ENCODE results near the gene NME4.

DNA sequence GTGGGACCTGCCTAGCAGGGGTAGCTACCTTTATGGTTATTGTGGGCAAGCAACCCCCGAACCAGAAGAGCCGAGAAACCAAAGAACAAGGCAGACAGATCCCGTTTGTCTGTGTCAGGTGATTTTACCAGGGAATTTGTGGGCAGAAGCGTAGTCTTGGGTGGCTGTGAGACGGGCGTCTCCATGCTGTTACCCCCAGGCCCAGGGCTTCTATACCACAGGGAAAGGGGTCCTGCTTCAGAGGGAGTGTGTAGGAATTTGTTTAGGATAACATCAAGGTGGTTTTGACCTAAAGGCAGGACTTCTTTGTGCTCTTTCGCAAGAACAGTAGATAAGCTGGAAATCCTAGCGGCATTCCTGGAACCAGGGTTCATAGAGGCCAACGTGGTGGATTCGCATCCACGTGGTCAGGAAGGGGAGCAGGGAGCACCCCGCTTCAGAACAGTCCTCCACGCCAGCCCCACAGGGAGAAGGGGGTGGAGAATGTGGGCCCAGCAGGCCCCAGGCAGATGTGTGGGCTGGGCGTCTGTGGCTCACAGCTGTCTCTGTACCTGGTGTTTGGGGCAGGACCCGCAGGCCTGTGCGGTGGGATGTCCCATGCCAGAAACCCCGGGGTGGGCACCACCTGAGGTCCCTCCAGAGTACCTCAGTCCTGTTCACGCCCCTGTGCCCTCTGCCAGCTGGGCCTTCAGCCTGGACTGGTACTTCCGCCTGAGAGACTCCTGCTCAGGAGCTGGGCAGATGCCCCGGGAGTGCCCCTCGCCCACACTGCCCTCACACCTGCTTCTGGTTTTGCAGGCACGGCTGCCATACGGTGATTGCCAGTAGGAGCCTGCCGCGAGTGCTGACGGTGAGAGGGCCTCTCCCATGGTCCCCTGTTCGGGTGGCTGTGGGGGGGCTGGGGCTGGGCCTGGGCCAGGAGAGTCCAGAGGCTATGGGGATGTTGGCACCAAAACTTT is 8.8 kb downstream of the NME4 start:
- TF ChIP-seq, protein P1, sequence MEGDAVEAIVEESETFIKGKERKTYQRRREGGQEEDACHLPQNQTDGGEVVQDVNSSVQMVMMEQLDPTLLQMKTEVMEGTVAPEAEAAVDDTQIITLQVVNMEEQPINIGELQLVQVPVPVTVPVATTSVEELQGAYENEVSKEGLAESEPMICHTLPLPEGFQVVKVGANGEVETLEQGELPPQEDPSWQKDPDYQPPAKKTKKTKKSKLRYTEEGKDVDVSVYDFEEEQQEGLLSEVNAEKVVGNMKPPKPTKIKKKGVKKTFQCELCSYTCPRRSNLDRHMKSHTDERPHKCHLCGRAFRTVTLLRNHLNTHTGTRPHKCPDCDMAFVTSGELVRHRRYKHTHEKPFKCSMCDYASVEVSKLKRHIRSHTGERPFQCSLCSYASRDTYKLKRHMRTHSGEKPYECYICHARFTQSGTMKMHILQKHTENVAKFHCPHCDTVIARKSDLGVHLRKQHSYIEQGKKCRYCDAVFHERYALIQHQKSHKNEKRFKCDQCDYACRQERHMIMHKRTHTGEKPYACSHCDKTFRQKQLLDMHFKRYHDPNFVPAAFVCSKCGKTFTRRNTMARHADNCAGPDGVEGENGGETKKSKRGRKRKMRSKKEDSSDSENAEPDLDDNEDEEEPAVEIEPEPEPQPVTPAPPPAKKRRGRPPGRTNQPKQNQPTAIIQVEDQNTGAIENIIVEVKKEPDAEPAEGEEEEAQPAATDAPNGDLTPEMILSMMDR (IDR thresholded peaks at IDR 0.05 in 2 of 3, conservative IDR thresholded peaks at IDR 0.05 in 1 of 3; ENCODE audit: control insufficient read depth in 2 of 3, extremely low read depth in 1 of 3, insufficient read depth in 1 of 3, low read depth in 3 of 3, low read length in 3 of 3): no peak
- no peak for TF ChIP-seq POLR2A (IDR thresholded peaks at IDR 0.05; ENCODE audit: low read depth, low read length)
- TF ChIP-seq, protein P2, sequence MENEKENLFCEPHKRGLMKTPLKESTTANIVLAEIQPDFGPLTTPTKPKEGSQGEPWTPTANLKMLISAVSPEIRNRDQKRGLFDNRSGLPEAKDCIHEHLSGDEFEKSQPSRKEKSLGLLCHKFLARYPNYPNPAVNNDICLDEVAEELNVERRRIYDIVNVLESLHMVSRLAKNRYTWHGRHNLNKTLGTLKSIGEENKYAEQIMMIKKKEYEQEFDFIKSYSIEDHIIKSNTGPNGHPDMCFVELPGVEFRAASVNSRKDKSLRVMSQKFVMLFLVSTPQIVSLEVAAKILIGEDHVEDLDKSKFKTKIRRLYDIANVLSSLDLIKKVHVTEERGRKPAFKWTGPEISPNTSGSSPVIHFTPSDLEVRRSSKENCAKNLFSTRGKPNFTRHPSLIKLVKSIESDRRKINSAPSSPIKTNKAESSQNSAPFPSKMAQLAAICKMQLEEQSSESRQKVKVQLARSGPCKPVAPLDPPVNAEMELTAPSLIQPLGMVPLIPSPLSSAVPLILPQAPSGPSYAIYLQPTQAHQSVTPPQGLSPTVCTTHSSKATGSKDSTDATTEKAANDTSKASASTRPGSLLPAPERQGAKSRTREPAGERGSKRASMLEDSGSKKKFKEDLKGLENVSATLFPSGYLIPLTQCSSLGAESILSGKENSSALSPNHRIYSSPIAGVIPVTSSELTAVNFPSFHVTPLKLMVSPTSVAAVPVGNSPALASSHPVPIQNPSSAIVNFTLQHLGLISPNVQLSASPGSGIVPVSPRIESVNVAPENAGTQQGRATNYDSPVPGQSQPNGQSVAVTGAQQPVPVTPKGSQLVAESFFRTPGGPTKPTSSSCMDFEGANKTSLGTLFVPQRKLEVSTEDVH (IDR thresholded peaks at IDR 0.05; ENCODE audit: low read depth, partially characterized antibody): no peak
- TF ChIP-seq IRF4 (IDR thresholded peaks at IDR 0.05; ENCODE audit: low read depth, low read length): no peak
